ENCODE results near the gene SLC25A11.

DNA sequence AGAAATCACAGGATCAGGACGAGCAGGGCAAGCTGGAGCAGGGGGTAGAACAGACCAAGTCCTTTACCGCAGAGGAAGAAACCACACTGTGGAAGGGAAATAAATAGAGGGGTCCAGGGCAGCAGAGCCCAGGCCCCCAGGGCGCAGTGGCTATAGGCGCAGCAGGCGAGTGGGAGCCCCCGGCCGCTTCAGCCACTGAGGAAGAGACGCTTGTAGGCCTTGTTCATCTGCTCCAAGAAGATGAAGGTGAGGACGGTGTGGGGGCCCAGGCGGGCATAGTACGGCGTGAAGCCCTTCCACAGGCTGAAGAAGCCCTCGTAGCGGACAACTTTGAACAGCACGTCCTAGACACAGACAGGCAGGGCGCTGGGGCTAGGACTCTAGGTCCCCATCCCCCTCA lies 2.3 kb downstream of the SLC25A11 start:
- TF ChIP-seq, protein P1, sequence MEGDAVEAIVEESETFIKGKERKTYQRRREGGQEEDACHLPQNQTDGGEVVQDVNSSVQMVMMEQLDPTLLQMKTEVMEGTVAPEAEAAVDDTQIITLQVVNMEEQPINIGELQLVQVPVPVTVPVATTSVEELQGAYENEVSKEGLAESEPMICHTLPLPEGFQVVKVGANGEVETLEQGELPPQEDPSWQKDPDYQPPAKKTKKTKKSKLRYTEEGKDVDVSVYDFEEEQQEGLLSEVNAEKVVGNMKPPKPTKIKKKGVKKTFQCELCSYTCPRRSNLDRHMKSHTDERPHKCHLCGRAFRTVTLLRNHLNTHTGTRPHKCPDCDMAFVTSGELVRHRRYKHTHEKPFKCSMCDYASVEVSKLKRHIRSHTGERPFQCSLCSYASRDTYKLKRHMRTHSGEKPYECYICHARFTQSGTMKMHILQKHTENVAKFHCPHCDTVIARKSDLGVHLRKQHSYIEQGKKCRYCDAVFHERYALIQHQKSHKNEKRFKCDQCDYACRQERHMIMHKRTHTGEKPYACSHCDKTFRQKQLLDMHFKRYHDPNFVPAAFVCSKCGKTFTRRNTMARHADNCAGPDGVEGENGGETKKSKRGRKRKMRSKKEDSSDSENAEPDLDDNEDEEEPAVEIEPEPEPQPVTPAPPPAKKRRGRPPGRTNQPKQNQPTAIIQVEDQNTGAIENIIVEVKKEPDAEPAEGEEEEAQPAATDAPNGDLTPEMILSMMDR (IDR thresholded peaks at IDR 0.05; ENCODE audit: low read depth, low read length), result no peak
- no peak for TF ChIP-seq EZH2phosphoT487 (IDR thresholded peaks at IDR 0.05; ENCODE audit: low read depth)

All from OCI-LY3 (cell line).